ENCODE results near the gene PIK3R3. TPM values are rescaled to one million over a fixed set of nuclear protein-coding genes. Genes with fewer than 3 reads are reported as not detected.

PIK3R3 gene
- total RNA-seq (2014; rRNA removed; shearing (Covaris generic)), result 4.4 and 4.8 TPM in 2 replicates

DNA sequence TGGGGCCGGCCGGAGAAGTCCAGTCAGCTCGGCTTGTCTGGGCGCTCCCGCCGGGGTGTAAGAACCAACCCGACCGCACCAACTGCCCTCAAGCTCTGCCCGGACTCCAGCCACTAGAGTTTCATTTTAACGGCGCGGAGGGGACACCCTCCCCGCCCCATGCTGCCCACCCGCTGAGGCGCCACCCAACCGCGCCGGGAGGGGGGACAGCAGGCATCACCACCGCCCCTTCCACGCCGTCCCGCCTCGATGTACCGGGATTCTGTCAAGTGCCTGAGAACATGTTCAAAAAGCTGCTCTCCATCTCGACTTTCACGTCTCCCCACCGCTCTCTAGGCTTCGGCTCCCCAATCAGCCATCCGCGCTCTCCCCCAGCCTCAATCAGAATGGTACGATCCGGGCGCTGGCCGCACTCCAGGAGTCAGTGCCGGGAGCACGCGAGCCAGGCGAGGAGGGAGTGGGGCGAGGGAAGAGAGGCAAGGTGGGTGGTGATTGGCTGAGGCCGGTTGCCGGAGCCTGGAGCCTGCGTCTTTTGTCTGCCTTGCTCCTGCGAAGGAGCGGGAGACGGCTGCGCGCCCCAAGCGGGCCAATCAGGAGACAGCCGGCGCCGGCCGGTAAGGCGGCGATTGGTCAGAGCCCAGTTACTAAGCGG, at the start of gene PIK3R3:
TSS of gene PIK3R3 (minus strand) at position 101 of the 652 bp plus-strand sequence. CDS start 677 bp downstream, outside the sequence.

DNA sequence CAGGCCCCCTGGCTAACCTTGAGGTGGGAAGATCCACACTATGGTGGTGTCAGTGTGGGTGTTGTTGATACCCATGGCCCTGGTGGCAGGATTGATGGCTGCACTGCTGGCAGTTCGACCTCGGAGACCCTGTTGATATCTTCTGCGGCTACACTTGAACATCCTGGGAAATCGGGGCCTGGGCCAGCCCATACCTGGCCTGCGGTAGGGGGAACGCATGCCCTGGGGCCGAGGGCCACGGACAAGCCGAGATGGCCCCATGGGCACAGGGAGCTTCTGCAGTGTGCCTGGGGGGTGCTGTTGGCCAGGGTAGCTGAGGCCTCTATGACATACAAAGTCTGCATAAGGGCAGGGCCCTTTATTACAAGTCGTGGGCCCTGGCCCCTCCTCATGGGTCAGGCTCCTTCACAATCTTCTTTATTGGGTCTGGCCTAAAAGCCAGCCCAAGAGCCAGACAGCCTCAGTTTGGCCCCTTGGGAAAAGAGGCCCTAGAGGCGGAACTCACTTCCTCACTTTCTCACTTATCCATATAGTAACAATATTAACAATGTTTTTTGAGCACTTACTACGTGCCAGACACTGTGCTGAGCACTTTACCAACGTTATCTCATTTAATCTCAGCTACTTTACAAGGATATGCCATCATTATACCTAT, 43.9 kb upstream of the PIK3R3 start, which contains the start of gene P3R3URF:
TSS of gene P3R3URF (minus strand) at position 278 of the 655 bp plus-strand sequence. CDS start at position 261, 17 bp downstream.

DNA sequence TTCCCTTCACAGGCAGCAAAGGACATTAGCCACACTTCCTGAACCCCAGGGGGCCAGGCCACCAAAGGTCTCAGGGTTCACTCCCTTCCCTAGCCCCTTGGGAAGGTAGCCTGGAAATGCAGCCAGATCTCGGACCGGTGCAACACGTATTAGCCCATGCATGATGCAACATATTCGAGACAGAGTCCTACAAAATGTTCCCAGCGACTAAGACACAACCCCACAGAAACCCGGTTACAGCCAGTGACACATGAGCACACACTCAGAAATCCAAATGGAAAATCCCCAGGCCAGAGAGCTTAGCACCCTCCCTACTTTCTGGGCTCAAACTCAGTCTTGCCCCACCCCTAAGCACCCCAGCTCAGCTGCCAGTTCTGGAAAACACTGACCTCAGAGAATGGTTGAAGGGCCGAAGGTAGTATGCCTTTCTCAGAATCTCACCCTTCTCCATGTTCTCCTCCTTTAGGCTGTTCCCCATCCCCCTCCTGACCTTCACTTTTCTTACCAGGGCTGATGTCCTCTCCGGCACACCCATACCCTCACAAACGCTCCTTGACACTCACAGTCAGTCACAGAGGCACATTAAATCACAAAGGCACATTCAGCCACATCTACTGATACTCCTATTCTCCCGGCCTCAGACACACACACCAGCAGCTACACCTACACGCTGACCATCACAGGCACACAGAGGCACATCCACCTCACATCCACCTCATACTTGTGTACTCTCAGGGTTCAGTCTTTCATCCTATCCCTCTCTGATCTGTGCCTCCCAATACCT, 42.2 kb upstream of the PIK3R3 start, which contains the start of gene TSPAN1:
TSS of gene TSPAN1 (plus strand) at position 640 of the 784 bp plus-strand sequence. CDS start 6,021 bp downstream, outside the sequence.

Small RNA genes within 50 kb of the gene (small RNA-seq; reads per million reads assigned to genes)
- not detected for gene AL358075.3
- not detected for gene AL672043.1

Other genes with a start within 250 kb of the PIK3R3 start
- 1.3 TPM in 1 of 2 replicates, not detected in the other for gene TSPAN1, start 42.5 kb upstream of the PIK3R3 start, total RNA-seq (2014; rRNA removed; shearing (Covaris generic))
- not detected in 2 replicates for gene P3R3URF, start 43.9 kb upstream of the PIK3R3 start, total RNA-seq (2014; rRNA removed; shearing (Covaris generic))
- 104 and 108 TPM in 2 replicates for gene POMGNT1, start 65.8 kb upstream of the PIK3R3 start, total RNA-seq (2014; rRNA removed; shearing (Covaris generic))
- gene LURAP1, start 70.7 kb upstream of the PIK3R3 start, total RNA-seq (2014; rRNA removed; shearing (Covaris generic)), result 1.5 and 2.5 TPM in 2 replicates
- 16.8 and 18.4 TPM in 2 replicates for gene RAD54L, start 115.1 kb upstream of the PIK3R3 start, total RNA-seq (2014; rRNA removed; shearing (Covaris generic))
- 61.8 and 64.2 TPM in 2 replicates for gene LRRC41, start 171.0 kb upstream of the PIK3R3 start, total RNA-seq (2014; rRNA removed; shearing (Covaris generic))
- gene UQCRH, start 171.1 kb upstream of the PIK3R3 start, total RNA-seq (2014; rRNA removed; shearing (Covaris generic)), result 1,270 and 1,540 TPM in 2 replicates
- 18.7 and 21.8 TPM in 2 replicates for gene NSUN4, start 208.2 kb upstream of the PIK3R3 start, total RNA-seq (2014; rRNA removed; shearing (Covaris generic))

Measured in A375 (cell line).